ENCODE results near the gene KIF3C.

KIF3C gene

DNA sequence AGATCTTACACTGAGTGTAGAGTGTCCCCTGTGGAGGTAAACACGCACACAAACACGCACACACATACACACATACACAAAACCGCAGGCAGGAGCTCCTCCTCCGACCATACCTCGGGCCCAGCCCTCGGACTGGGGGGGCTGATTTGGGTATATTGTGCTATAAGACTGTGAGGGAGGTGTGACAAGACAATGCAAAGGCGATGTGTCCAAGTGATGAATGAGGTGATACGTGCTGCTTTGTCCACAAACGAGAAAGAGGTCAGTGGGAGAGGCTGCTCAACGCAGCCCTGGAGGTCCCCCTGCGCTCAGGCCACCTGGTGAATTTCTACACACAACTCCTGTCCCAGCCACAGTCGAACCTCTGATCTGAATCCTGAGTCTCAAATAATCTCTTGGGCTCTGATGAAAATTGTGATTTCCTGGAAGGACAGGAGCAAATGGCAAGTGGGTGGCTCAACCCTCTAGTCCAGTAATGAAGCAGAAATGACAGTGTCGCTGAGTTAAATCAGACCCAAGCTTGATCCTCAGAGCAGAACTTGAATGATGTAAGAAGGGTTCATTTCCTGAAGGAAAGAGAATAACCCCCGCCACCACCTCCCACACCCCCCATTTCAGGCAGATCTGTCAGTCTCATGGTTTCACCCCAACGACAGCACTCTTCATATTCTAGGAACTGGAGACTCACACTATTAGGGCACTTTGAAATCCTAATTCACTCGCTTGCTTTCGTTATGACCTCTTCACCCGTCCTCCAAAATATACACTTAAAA lies 55.1 kb downstream of the KIF3C start:
- Histone ChIP-seq H3K4me2 (ENCODE audit: low read length) (no peak overlapping the region), H3K36me3 (ENCODE audit: control insufficient read depth, insufficient read depth, low read length) (no peaks in the 10 kb centered on the region), H3K9me3 (ENCODE audit: control insufficient read depth, low read length) (no peaks in the 10 kb centered on the region), H3K9ac (no peak overlapping the region), H3K27ac (no peak overlapping the region), H3K4me3 (ENCODE audit: low read depth, low read length) (no peak overlapping the region), H3K79me2 (no peaks in the 10 kb centered on the region), H3K4me1 (no peaks in the 10 kb centered on the region), H2AFZ (no peak overlapping the region), H3K27me3 (ENCODE audit: control insufficient read depth, insufficient read depth, low read length) (no peaks in the 10 kb centered on the region)
- TF ChIP-seq, protein P1, sequence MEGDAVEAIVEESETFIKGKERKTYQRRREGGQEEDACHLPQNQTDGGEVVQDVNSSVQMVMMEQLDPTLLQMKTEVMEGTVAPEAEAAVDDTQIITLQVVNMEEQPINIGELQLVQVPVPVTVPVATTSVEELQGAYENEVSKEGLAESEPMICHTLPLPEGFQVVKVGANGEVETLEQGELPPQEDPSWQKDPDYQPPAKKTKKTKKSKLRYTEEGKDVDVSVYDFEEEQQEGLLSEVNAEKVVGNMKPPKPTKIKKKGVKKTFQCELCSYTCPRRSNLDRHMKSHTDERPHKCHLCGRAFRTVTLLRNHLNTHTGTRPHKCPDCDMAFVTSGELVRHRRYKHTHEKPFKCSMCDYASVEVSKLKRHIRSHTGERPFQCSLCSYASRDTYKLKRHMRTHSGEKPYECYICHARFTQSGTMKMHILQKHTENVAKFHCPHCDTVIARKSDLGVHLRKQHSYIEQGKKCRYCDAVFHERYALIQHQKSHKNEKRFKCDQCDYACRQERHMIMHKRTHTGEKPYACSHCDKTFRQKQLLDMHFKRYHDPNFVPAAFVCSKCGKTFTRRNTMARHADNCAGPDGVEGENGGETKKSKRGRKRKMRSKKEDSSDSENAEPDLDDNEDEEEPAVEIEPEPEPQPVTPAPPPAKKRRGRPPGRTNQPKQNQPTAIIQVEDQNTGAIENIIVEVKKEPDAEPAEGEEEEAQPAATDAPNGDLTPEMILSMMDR (IDR thresholded peaks at IDR 0.05) = no peak

DNA sequence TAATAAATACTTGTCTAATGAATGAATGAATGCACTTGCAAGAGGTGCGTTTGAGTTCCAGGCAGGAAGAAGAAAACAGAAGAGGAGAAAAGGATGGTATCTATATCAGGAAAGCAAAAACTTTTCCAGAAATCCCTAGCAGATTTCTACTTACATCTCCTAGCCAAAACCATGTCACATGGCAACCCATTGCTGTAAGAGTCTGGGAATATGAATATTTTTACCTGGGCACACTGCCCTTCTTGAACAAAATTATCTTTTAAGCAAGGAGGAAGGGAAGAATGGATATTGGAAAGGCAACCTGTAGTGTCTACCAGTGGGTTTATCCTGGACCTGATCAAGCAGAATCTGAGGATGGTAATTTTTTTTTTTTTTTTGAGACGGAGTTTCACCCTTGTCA lies 59.8 kb downstream of the KIF3C start:
- no peaks in the 10 kb centered on the region for H3K79me2 ChIP-seq
- no peak overlapping the region for H3K27ac ChIP-seq
- H3K4me2 ChIP-seq (ENCODE audit: low read length) = no peak overlapping the region
- H3K4me1 ChIP-seq = no peaks in the 10 kb centered on the region
- no peaks in the 10 kb centered on the region for H3K36me3 ChIP-seq (ENCODE audit: control insufficient read depth, insufficient read depth, low read length)
- H3K27me3 ChIP-seq (ENCODE audit: control insufficient read depth, insufficient read depth, low read length) = no peaks in the 10 kb centered on the region
- no peak overlapping the region for H3K4me3 ChIP-seq (ENCODE audit: low read depth, low read length)
- TF ChIP-seq, protein P1 (IDR thresholded peaks at IDR 0.05) = no peak
- no peaks in the 10 kb centered on the region for H3K9me3 ChIP-seq (ENCODE audit: control insufficient read depth, low read length)
- no peak overlapping the region for H2AFZ ChIP-seq
- H3K9ac ChIP-seq = no peak overlapping the region

DNA sequence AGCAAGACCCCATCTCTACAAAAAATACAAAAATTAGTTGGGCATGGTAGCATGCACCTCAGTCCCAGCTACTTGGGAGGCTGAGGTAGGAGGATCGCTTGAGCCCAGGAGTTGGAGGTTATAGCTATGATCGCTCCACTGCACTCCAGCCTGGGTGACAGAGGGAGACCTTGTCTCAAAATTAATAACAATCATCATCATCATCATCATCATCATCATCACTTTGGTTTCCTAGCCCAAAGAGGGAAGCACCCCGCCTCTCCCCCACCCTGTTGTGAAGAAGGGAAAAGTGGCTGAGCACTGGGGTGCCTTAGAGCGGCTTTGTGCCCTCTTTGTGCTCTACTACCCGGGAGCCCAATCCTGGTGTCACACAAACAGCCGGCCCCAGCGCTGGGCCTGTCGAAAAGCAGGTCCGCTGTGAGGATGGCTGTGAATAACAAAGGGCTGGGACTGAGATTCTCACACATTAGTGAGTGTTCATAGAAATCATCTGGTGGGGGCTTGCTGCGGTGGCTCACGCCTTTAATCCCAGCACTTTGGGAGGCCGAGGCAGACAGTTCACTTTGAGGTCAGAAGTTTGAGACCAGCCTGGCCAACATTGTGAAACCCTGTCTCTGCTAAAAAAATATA lies 61.4 kb downstream of the KIF3C start:
- Histone ChIP-seq H3K27me3 (ENCODE audit: control insufficient read depth, insufficient read depth, low read length) (no peaks in the 10 kb centered on the region), H3K27ac (no peak overlapping the region), H3K4me1 (no peaks in the 10 kb centered on the region), H3K9me3 (ENCODE audit: control insufficient read depth, low read length) (no peaks in the 10 kb centered on the region), H3K4me3 (ENCODE audit: low read depth, low read length) (no peak overlapping the region), H2AFZ (no peak overlapping the region), H3K36me3 (ENCODE audit: control insufficient read depth, insufficient read depth, low read length) (no peaks in the 10 kb centered on the region), H3K9ac (no peak overlapping the region), H3K4me2 (ENCODE audit: low read length) (no peak overlapping the region), H3K79me2 (no peaks in the 10 kb centered on the region)
- TF ChIP-seq, protein P1 (IDR thresholded peaks at IDR 0.05) = no peak

DNA sequence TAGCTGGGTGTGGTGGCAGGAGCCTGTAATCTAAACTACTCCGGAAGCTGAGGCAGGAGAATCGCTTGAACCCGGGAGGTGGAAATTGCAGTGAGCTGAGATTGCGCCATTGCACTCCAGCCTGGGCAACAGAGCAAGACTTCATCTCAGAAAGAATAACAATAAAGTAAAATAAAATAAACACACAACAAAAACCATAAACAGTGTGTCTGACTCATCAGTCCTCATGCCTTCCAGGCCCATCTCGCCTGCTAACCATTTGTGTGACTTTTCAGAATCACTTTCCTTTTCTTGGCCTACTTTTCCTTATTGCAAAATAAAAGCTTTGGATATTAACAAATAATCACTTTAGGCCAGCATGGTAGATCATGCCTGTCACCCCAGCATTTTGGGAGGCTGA lies 62.0 kb downstream of the KIF3C start:
- Histone ChIP-seq H3K9me3 (ENCODE audit: control insufficient read depth, low read length) (no peaks in the 10 kb centered on the region), H2AFZ (no peak overlapping the region)

More for the DNA sequence above, 62.0 kb downstream of the KIF3C start:
- Histone ChIP-seq H3K79me2 (no peaks in the 10 kb centered on the region), H3K4me2 (ENCODE audit: low read length) (no peak overlapping the region), H3K4me3 (ENCODE audit: low read depth, low read length) (no peak overlapping the region), H3K27me3 (ENCODE audit: control insufficient read depth, insufficient read depth, low read length) (no peaks in the 10 kb centered on the region), H3K36me3 (ENCODE audit: control insufficient read depth, insufficient read depth, low read length) (no peaks in the 10 kb centered on the region), H3K9ac (no peak overlapping the region), H3K27ac (no peak overlapping the region), H3K4me1 (no peaks in the 10 kb centered on the region)
- TF ChIP-seq, protein P1 (IDR thresholded peaks at IDR 0.05) = no peak
